GM21515 (cell line): ENCODE results near the gene TNIK.

Experiments
- ATAC-seq: cut with Tn5 transposase; IDR thresholded peaks from one replicate; pipeline ENCODE4 v1.9.1; 2021; ENCODE audit not compliant: unreplicated experiment

The TNIK gene

GRCh38 chr3:171200750-171201088 is 259.5 kb downstream of the TNIK start:
- ATAC-seq, result no peak

GRCh38 chr3:171200052-171200749 is 260.0 kb downstream of the TNIK start:
- no peak for ATAC-seq

- no peak for ATAC-seq
Observed at GRCh38 chr3:171199473-171199829, 260.8 kb downstream of the TNIK start.

- ATAC-seq, result no peak
Observed at GRCh38 chr3:171198781-171199472, 261.3 kb downstream of the TNIK start.

DNA sequence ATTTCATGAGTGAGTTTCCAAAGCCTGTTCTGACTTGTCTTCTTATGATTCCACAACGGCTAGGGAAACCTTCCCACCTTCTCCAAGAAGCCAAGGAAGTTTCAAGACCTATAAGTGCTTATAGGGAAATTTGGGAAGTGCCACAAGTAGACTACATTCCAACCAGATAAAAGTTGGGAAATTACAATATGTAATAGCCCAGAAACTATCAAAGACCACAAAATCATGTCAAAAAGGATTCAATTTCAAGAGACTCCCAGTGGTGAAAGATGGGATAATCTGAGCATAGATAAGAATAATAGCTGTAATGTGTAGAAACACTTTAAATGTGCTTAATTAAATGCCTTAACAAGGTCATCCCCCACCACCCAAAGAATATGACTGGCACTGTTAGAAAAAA is 264.5 kb downstream of the TNIK start:
- no peak for ATAC-seq

GRCh38 chr3:171194965-171195364 is 265.2 kb downstream of the TNIK start:
- ATAC-seq, result no peak

DNA sequence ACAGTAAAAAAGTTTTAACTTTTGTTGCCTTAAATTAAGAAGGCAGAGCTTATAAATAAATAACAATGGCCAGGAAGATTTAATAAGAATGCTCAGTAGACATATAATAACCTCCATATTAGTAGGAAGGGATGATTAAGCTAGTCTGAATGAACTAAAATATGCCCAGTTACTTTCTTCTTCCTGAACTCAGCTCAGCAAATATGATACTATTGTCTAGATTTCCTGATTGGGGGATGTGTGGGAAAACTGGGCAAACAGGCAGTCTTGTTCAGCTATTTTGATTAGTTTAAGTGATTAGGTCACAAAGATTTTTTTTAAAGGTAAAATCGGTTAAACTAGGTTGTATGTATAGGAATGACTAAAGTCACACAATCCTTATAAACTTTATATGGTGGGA is 266.5 kb downstream of the TNIK start:
- ATAC-seq, result no peak

GRCh38 chr3:171192176-171192854 is 267.9 kb downstream of the TNIK start:
- no peak for ATAC-seq

DNA sequence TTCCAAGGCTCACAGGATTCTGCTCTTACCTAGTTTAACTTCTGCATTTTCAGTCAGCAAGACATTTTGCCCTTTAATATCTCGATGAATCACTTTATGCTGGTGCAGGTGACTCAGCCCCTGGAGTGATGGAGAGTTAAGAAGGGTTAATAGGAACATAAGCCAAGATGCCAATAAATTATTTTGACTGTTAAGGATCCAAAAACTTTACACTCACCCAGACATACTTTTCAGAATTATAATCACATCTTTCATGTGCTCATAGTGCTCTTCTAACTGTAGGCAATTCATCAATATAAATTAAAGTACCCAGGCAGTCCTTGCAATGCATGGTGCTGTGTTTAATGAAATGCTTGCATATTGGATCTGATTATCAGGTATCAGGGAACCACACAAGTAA is 269.5 kb downstream of the TNIK start:
- ATAC-seq, result no peak

DNA sequence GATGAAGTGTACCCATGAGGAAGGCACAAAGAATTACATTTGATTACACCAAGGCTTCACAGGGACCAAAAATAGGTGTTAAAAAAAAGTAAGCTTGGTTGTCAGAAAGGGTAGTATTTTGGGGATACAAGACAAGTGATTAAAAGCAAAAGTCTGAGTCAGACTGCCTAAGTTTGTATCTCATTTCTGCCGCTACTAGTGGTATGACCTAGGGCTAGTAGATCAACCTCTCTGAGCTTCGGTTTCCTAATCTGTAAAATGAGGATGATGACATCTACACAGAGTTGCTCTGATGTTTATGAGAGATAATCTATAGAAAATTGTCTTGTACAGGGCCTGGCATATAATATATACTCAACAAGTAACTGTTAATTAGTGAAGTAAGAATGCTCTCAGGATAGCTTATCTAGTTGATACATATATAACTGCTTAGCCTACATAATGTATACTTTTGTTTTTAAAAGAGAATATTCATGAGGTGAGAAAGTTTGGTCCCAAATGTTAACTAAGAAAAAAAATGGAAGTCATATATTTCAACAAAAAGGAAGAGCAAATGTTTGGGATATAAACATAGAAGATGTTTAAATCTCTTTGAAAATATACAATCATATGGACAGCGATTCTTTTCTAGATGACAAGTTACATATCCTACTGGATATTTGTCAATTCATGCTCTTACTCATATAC is 270.7 kb downstream of the TNIK start:
- peak; percentile 54 for ATAC-seq

DNA sequence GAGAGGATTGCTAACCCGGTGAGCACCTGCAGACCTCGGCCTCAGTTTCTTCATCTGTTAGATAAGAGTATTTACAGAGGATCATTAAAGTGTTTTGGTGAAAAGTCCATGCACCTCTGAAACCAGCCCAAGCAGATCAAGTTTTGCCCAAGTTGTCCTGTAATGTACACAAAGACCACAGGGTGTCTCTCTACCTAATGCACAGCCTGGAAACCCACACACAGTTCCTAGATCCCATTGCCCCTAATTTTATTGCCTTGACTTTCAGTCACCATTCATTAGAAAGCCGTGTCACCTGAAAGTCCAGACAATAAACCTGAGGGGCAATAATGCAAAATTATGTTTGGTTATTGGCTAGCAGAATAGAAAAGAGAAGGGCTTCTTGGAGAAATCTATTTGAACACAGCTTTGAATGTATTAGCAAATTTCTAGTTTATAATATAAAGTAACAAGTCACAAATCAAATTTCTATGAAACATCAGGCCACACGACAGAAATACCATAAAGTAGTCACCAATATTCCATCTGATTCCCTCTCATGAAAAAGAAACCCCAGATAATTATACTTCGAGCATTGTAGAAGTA is 272.4 kb downstream of the TNIK start:
- ATAC-seq, result no peak

DNA sequence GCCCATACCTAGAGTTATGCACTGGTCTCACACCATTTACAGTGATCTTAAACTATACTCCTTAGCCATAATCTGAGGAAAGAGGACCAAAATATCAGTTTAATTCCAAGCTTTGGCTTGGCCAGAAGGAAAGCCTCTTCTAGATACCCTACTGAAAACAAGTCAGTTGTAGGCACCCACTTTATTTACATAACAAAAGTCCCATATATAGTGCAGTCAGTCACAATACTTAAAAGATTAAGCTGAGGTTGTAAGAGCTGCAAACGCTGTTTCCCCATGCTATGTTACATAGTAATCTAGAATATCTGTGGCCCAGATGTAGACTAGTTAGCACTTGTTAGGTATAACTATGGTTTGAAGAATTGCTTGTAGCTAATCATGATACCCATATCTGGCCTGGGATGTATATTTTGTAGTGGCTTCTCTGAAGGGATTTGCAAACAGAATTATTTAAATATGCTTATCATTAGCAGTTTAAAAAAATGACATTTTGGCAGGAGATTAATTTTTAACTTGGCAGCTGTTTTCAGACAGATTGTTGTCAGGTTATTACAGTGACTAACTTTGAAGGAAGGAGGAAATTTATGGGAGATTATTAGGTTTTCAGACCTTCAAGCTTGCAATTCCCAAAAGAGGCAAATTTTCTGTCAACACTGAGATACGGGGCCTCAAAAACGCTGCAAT is 273.2 kb downstream of the TNIK start:
- no peak for ATAC-seq

GRCh38 chr3:171186383-171186782 is 273.8 kb downstream of the TNIK start:
- ATAC-seq, result no peak

GRCh38 chr3:171185959-171186358 is 274.2 kb downstream of the TNIK start:
- no peak for ATAC-seq

GRCh38 chr3:171184372-171184771 is 275.8 kb downstream of the TNIK start:
- ATAC-seq, result peak; percentile 60

DNA sequence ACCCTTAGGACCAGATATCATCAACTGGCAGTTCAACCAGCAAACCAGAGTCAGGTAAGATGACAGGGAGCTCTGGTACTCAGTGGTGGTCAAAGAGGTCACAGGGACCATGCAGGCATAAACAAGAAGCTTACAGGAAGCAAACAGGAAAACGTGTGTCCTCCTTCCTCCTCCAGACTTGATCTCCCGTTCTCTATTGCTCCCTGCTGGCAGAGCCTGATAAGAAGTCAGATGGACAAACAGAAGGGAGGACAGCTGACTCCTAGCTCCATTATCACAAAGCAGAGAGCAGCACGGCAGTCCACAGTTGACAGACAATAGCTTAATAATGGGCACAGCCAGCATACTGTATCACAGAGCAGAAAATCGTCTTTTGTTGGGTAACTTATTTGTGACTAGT is 277.2 kb downstream of the TNIK start:
- no peak for ATAC-seq

DNA sequence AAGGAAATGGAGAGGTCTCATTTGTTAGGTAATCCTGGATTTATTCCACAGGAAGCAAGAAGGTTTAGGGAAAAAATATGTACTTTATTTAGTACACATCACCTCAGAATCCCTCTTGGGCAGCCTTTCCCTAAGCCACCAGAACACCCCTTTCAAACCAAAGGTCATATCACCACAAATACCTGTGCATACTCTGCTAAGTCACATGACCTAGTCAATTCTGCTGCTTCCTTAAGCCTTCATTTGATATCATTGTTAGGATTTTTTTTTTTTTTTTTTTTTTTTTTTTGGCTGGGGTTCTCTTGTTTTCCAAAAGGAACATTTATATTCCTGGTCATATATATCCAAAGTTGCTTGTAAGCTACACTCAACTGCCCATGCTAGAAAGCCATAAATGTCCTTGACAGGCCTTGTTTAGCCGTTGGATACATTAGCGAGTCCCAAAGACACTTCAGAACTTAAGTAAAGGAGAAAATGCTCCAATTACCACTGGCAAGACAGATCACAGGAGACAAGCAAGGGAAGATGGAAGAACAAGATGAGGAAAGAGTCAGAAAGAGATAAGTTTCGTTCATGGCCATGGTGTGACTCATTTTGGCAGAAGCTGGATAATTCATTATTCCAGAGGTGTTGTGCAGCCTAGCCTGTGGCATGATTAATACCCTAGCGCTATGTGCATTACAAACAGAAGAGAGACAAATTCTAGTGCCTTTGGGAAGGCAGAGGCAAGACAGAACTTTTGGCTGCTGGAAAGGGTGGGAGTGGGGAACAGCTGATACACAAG is 278.1 kb downstream of the TNIK start:
- ATAC-seq, result no peak

- no peak for ATAC-seq
Observed at GRCh38 chr3:171178714-171179113, 281.5 kb downstream of the TNIK start.

- ATAC-seq, result no peak
Observed at GRCh38 chr3:171177553-171177952, 282.7 kb downstream of the TNIK start.

GRCh38 chr3:171177056-171177455 is 283.1 kb downstream of the TNIK start:
- no peak for ATAC-seq
